ENCODE measurements around the gene BATF. TPM values are rescaled to one million over a fixed set of nuclear protein-coding genes. Genes with fewer than 3 reads are reported as not detected.

The BATF gene
- total and polyA plus RNA-seq, 2 experiments from 2014 or later = not detected

DNA sequence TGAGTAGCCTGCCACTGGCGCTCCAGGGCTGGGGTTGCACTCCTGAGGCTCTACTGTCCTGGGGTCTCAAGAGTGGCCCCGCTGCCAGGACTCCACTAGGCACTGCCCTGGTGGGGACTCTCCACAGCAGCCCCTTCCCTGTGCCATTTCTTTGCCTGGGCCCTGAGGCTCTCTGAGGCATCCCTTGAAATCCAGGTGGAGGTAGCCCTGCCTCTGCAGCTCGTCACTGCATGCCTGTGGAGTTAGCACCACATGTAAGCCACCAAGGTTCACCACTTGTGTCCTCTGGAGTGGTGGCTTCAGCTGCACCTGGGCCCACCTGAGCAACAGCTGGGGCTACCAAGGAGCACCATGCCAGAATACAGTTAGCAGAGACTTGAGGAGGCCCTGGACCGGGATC lies 39.9 kb upstream of the BATF start:
- DNase-seq (ENCODE audit: low read depth in 1 of 2, low spot score in 1 of 2) = no peak
- H3K36me3 ChIP-seq = no peaks in the 10 kb centered on the region
- H3K27ac ChIP-seq = no peak overlapping the region
- H3K27me3 ChIP-seq = no peaks in the 10 kb centered on the region
- H3K9me3 ChIP-seq (ENCODE audit: low read depth) = no peaks in the 10 kb centered on the region
- no peak overlapping the region for H3K4me3 ChIP-seq
- peaks cover 8% of the 10 kb centered on the region for H3K4me1 ChIP-seq (ENCODE audit: low read depth)
- TF ChIP-seq, protein P1, sequence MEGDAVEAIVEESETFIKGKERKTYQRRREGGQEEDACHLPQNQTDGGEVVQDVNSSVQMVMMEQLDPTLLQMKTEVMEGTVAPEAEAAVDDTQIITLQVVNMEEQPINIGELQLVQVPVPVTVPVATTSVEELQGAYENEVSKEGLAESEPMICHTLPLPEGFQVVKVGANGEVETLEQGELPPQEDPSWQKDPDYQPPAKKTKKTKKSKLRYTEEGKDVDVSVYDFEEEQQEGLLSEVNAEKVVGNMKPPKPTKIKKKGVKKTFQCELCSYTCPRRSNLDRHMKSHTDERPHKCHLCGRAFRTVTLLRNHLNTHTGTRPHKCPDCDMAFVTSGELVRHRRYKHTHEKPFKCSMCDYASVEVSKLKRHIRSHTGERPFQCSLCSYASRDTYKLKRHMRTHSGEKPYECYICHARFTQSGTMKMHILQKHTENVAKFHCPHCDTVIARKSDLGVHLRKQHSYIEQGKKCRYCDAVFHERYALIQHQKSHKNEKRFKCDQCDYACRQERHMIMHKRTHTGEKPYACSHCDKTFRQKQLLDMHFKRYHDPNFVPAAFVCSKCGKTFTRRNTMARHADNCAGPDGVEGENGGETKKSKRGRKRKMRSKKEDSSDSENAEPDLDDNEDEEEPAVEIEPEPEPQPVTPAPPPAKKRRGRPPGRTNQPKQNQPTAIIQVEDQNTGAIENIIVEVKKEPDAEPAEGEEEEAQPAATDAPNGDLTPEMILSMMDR (IDR thresholded peaks at IDR 0.05; ENCODE audit: low read depth, low read length) = no peak

- TF ChIP-seq, protein P1 (IDR thresholded peaks at IDR 0.05; ENCODE audit: low read depth, low read length) = no peak
- H3K36me3 ChIP-seq = no peaks in the 10 kb centered on the region
- peaks cover 7% of the 10 kb centered on the region for H3K4me1 ChIP-seq (ENCODE audit: low read depth)
- no peak overlapping the region for H3K27ac ChIP-seq
- H3K27me3 ChIP-seq = no peaks in the 10 kb centered on the region
- H3K4me3 ChIP-seq = no peak overlapping the region
- no peaks in the 10 kb centered on the region for H3K9me3 ChIP-seq (ENCODE audit: low read depth)
- DNase-seq (ENCODE audit: low read depth in 1 of 2, low spot score in 1 of 2) = no peak
Measured at GRCh38 chr14:75484711-75485429, 37.4 kb upstream of the BATF start.

DNA sequence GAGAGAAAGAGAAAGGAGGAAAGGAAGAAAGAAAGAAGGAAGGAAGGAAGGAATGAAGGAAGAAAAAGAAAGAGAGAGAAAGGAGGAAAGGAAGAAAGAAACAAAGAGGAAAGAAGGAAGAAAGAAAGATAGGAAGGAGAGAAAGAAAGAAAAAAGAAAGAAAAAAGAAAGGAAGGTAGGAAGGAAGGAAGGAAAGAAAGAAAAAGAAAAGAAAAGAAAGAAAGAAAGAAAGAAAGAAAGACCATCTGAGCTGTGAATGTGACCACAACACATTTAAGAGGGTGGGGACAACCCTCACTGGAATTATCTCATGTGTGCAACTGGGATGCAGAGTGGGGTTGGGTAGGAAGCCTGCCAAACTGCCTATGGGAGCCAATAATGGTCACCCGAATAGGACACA lies 36.0 kb upstream of the BATF start:
- DNase-seq (ENCODE audit: low read depth in 1 of 2, low spot score in 1 of 2) = no peak
- Histone ChIP-seq H3K4me3 (no peak overlapping the region), H3K9me3 (ENCODE audit: low read depth) (no peaks in the 10 kb centered on the region), H3K36me3 (no peaks in the 10 kb centered on the region), H3K4me1 (ENCODE audit: low read depth) (no peaks in the 10 kb centered on the region), H3K27ac (no peak overlapping the region), H3K27me3 (no peaks in the 10 kb centered on the region)
- TF ChIP-seq, protein P1 (IDR thresholded peaks at IDR 0.05; ENCODE audit: low read depth, low read length) = no peak

DNA sequence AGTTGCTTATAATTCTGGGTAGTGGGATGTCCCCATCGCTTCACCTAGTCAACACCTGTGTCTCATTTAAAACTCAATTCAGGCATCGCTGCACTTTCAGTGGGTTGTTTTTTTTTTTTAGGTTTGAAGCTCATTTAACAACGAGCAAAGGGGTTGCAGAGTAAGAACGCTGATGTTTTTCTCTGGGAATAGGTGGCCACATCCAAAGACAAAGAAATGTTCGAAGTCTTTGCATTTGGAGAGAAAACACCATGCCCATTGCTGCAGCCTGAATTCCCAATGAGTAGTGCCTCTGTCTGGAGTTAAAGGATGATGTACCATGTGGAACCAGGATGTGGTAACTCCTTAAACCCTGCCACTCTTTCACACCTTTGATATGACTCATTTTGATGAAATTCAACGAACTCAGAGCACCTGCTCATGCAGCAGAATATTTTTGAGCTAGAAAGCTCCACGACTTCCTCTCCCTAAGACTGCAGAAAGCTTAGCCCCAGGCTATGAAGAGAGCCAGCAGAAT lies 35.1 kb upstream of the BATF start:
- Histone ChIP-seq H3K9me3 (ENCODE audit: low read depth) (no peaks in the 10 kb centered on the region), H3K4me3 (no peak overlapping the region), H3K36me3 (no peaks in the 10 kb centered on the region), H3K27ac (no peak overlapping the region), H3K27me3 (no peaks in the 10 kb centered on the region), H3K4me1 (ENCODE audit: low read depth) (no peaks in the 10 kb centered on the region)
- TF ChIP-seq, protein P1 (IDR thresholded peaks at IDR 0.05; ENCODE audit: low read depth, low read length) = no peak
- no peak for DNase-seq (ENCODE audit: low read depth in 1 of 2, low spot score in 1 of 2)

- Histone ChIP-seq H3K4me3 (no peak overlapping the region), H3K27me3 (no peaks in the 10 kb centered on the region)
Measured at GRCh38 chr14:75489480-75489837, 32.8 kb upstream of the BATF start.

More at GRCh38 chr14:75489480-75489837, 32.8 kb upstream of the BATF start:
- no peaks in the 10 kb centered on the region for H3K9me3 ChIP-seq (ENCODE audit: low read depth)
- H3K4me1 ChIP-seq (ENCODE audit: low read depth) = no peaks in the 10 kb centered on the region
- DNase-seq (ENCODE audit: low read depth in 1 of 2, low spot score in 1 of 2) = no peak
- TF ChIP-seq, protein P1 (IDR thresholded peaks at IDR 0.05; ENCODE audit: low read depth, low read length) = no peak
- H3K36me3 ChIP-seq = no peaks in the 10 kb centered on the region
- H3K27ac ChIP-seq = no peak overlapping the region
